GM12875 (cell line): ENCODE results near the gene KDM8.
"Not testable (repeated sequence)": the region's sequence is repeated elsewhere in the genome, so short reads cannot be mapped to it uniquely, and the experiment has no call there.

Experiments
- H3K4me3 ChIP-seq: one replicate; pipeline ENCODE4 v1.5.1; 2011; ENCODE audit warnings: low read depth, low read length, control low read depth
- TF ChIP-seq, protein P1 (sequence below): IDR thresholded peaks from 2 replicates; pipeline ENCODE4 v1.5.1; 2011; ENCODE audit warnings: low read depth, mild to moderate bottlenecking, control low read depth, inconsistent platforms, low read length, moderate library complexity, borderline replicate concordance; ENCODE audit not compliant: insufficient read depth

KDM8 gene

DNA sequence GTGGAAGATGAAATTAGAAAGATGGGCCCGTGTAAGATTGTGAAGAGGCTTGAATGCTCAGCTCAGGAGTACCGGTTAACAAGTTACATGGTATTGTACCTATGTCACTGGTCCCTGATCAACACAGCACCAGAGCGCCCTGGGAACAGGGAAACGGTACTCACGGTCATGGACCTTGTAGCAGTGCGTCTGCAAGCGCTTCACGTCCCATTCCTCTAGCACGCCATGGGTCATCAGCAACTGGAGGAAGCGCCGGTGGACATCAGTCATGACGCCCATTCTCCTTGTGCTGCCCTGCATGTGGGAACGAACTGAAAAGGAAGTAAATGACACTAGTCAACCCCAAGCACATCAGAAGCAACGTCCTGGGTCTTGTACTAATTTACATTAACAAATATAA is 53.9 kb downstream of the KDM8 start:
- TF ChIP-seq, protein P1, sequence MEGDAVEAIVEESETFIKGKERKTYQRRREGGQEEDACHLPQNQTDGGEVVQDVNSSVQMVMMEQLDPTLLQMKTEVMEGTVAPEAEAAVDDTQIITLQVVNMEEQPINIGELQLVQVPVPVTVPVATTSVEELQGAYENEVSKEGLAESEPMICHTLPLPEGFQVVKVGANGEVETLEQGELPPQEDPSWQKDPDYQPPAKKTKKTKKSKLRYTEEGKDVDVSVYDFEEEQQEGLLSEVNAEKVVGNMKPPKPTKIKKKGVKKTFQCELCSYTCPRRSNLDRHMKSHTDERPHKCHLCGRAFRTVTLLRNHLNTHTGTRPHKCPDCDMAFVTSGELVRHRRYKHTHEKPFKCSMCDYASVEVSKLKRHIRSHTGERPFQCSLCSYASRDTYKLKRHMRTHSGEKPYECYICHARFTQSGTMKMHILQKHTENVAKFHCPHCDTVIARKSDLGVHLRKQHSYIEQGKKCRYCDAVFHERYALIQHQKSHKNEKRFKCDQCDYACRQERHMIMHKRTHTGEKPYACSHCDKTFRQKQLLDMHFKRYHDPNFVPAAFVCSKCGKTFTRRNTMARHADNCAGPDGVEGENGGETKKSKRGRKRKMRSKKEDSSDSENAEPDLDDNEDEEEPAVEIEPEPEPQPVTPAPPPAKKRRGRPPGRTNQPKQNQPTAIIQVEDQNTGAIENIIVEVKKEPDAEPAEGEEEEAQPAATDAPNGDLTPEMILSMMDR: no peak
- H3K4me3 ChIP-seq: no peak overlapping the region

DNA sequence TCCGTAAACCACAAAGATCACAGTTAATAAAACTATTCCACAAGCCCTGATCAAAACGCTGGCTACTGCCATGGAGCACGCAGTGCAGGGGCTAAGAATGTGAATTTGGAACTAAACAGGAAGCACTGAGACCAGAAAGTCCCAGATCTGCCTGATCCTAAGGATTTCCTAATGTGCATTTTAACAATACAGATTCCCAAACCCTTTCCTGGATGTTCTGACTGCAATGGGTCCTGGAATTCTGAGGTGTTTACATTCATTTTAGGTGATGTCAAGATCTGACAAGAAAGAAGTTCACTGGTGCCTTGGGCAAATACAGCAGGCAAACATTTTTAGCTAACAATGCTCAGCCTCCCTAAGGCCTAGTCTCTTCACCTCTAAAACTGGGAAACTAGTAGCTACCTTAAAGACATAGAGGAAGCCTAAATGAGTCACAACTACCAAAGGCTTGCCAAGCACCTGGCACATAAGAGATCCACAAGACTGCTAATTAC is 55.0 kb downstream of the KDM8 start:
- TF ChIP-seq, protein P1: no peak
- H3K4me3 ChIP-seq: no peak overlapping the region

DNA sequence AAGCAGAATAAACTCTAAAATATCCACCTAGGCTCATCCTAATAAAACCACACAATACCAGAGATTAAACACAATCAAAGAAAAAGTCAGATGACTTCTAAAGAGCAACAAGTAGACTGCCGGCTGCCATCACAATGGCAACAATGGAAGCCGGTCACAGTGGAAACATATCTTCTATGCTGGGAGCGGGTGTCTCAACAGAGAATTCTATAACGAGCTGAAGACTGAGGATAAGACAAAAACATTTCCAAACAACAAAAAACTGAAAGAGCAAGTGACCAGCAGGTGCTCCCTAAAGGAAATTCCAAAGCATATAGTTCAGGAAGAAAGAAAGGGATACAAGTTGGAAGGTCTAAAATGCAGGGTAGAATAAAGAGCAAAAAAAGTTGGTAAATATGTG is 56.4 kb downstream of the KDM8 start:
- TF ChIP-seq, protein P1: no peak
- no peak overlapping the region for H3K4me3 ChIP-seq

DNA sequence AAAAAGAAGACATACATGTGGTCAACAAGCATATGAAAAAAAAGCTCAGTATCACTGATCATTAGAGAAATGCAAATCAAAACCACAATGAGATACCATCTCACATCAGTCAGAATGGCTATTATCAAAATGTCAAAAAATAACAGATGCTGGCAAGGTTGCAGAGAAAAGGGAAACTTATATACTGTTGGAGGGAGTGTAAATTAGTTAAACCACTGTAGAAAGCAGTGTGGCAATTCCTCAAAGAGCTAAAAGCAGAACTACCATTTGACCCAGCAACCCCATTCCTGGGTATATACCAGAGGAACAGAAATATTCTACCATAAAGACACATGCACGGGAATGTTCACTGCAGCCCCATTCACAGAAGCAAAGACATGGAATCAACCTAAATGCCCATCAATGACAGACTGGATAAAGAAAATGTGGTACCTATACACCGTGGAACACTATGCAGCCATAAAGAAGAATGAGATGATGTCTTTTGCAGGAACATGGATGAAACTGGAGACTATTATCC is 59.6 kb downstream of the KDM8 start:
- not testable (repeated sequence) for H3K4me3 ChIP-seq

DNA sequence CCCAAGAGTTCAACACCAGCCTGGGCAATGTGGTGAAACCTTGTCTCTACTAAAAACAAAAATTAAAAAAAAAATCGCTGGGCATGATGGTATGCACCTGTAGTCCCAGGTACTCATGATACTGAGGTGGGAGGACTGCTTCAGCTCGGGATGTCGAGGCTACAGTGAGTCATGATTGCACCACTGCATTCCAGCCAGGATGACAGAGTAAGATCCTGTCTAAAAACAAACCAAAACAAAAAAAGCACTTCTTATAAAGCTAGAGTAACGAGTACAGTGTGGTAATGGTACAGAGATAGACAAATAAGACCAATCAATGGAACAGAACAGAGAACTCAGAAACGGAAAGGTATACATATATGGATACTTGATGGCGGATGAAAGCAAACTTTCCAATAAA is 60.8 kb downstream of the KDM8 start:
- TF ChIP-seq, protein P1: no peak
- H3K4me3 ChIP-seq: no peak overlapping the region

DNA sequence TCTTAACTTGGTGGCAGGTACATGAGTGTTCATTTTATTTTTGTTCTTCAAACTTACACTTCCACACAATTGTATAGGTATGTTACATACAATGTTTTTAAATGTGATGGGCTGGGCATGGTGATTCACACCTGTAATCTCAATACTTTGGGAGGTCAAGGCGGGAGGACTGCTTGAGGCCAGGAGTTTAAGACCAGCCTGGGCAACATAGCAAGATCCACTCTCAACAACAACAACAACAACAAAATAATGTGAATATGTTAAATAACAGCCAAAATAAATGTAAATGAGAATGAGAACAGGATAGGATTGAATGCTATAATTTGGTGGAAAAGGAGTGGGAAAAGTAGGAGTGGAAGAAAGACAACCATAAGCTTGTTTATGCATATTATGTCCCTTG is 62.7 kb downstream of the KDM8 start:
- TF ChIP-seq, protein P1: no peak
- no peak overlapping the region for H3K4me3 ChIP-seq

DNA sequence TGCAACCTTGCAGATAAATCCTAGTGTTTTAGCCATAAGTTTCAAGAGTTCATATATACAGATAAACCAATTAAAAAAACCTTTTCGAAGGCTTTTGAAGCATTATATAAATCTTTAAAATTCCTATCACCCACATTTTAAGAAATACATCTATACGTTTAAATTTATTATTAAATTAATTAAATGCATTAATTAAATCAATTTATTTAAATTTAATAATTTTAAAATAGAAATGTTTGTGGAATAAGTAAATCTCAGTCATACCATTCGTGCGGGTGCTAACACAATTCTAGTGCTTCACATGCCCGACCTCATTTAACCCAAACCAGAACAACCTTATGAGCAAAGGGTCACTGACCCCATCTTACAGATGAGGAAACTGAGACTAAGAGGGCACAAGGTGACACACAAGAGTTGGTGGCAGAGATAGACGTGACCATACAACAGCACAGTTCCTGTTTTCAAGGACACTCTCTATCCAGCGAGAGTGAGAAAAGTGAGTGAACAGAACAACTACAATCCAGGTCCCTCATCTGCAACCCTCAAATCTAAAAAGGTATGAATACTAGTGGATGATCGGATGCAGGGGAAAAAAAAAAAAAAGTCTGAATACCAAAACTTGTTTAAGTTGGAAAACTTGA is 63.8 kb downstream of the KDM8 start:
- no peak overlapping the region for H3K4me3 ChIP-seq
- TF ChIP-seq, protein P1: no peak
